BE2C (cell line): ENCODE measurements around the gene PLEKHG4.

Experiments
- DNase-seq: peaks from one replicate; pipeline ENCODE4 v3.0.0-alpha.2; 2020
- H3K27me3 ChIP-seq: fragments of 250-450 bp; sonication (Bioruptor Pico); 2 replicates; pipeline ENCODE4 v1.5.1; 2020; ENCODE audit warnings: mild to moderate bottlenecking
- H3K36me3 ChIP-seq: fragments of 250-450 bp; sonication (Bioruptor Pico); 2 replicates; pipeline ENCODE4 v1.5.1; 2020; ENCODE audit warnings: mild to moderate bottlenecking
- H3K4me1 ChIP-seq: fragments of 250-450 bp; sonication (Bioruptor Pico); 2 replicates; pipeline ENCODE4 v1.5.1; 2020
- H3K4me3 ChIP-seq: 2 replicates; pipeline ENCODE4 v1.5.1; 2011; ENCODE audit warnings: low read depth, low read length
- H3K9me3 ChIP-seq: fragments of 250-450 bp; sonication (Bioruptor Pico); 2 replicates; pipeline ENCODE4 v1.5.1; 2020
- TF ChIP-seq, protein P1 (sequence below): IDR thresholded peaks from 2 replicates; pipeline ENCODE4 v1.5.1; 2012; ENCODE audit warnings: mild to moderate bottlenecking, low read depth, low read length

The PLEKHG4 gene

DNA sequence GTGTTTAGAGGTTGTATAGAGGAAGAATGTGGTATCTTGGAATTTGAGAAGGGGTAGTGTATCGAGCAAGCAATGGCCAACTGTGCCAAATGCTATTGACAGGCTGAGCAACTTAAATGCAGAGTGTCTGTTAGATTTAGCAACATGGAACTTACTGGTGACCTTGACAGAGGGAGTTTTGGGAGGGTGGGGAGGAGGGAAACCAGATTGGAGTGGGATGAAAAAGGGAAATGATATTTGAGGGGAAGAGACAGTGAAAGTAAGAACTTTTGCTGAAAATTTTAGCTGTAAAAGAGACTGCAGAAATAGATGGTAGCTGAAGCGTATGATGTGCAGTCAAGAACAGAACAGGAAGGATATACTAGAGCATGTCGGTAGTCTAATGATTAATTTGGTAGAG, 48.4 kb downstream of the PLEKHG4 start:
- no peak for DNase-seq
- TF ChIP-seq, protein P1, sequence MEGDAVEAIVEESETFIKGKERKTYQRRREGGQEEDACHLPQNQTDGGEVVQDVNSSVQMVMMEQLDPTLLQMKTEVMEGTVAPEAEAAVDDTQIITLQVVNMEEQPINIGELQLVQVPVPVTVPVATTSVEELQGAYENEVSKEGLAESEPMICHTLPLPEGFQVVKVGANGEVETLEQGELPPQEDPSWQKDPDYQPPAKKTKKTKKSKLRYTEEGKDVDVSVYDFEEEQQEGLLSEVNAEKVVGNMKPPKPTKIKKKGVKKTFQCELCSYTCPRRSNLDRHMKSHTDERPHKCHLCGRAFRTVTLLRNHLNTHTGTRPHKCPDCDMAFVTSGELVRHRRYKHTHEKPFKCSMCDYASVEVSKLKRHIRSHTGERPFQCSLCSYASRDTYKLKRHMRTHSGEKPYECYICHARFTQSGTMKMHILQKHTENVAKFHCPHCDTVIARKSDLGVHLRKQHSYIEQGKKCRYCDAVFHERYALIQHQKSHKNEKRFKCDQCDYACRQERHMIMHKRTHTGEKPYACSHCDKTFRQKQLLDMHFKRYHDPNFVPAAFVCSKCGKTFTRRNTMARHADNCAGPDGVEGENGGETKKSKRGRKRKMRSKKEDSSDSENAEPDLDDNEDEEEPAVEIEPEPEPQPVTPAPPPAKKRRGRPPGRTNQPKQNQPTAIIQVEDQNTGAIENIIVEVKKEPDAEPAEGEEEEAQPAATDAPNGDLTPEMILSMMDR = no peak
- no peaks in the 10 kb centered on the region for H3K4me1 ChIP-seq
- H3K27me3 ChIP-seq = peaks cover 18% of the 10 kb centered on the region
- no peaks in the 10 kb centered on the region for H3K9me3 ChIP-seq
- H3K4me3 ChIP-seq = no peak overlapping the region
- no peaks in the 10 kb centered on the region for H3K36me3 ChIP-seq

DNA sequence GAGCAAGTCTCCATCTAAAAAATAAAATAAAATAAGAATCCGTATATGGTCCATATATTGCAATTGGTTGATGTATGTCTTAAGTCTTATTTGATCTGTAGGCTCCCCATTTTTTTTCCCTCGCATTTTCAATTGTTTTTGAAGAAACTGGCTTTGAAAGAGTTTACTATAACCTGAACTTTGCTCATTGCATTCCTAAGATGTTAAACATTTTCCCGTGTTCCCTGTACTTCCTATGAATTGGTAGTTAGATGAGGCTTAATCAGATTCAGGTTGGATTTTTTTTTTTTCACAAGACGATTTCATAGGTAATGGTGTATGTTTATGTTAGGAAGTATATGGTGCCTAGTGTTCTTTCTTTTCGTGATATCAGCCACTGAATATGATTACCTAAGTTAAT, 50.6 kb downstream of the PLEKHG4 start:
- H3K4me3 ChIP-seq = no peak overlapping the region
- H3K4me1 ChIP-seq = no peaks in the 10 kb centered on the region

DNA sequence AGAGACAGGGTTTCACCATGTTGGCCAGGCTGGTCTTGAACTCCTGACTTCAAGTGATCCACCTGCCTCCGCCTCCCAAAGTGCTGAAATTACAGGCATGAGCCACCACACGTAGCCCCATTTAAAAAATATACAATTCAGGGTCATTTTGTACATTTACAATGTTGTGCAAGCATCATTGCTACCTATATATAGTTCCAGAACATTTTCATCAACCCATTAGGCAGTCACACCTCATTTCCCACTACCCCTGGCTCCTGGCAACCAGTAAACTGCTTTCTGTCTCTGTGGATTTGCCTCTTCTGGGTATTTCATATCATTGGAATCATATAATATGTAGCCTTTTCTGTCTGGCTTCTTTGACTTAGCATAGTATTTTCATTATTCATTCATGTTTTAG, 54.0 kb downstream of the PLEKHG4 start:
- Histone ChIP-seq H3K4me3 (no peak overlapping the region), H3K36me3 (no peaks in the 10 kb centered on the region), H3K9me3 (no peaks in the 10 kb centered on the region; the same call in 1 of the 2 replicates), H3K4me1 (no peaks in the 10 kb centered on the region), H3K27me3 (no peaks in the 10 kb centered on the region; the same call in 1 of the 2 replicates)
- TF ChIP-seq, protein P1 = no peak
- no peak for DNase-seq

More for the DNA sequence above, 50.6 kb downstream of the PLEKHG4 start:
- H3K9me3 ChIP-seq = no peaks in the 10 kb centered on the region; the same call in 1 of the 2 replicates
- peaks cover 3% of the 10 kb centered on the region for H3K27me3 ChIP-seq
- TF ChIP-seq, protein P1 = no peak
- DNase-seq = no peak
- H3K36me3 ChIP-seq = no peaks in the 10 kb centered on the region

DNA sequence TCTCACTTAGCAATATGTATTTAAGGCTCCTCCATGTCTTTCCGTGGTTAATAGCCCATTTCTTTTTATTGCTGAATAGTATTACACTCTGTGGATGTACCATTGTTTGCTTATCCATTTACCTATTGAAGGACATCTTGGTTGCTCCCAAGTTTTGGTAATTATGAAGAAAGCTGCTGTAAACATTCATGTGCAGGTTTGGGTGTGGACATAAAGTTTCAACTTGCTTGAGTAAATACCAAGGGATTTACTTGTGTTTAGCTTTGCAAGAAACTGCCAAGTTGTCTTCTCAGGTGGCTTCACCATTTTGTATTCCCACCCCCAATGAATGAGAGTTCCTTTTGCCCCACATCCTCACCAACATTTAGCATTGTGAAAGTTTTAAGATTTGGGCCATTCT, 56.8 kb downstream of the PLEKHG4 start:
- H3K4me3 ChIP-seq = no peak overlapping the region
- no peaks in the 10 kb centered on the region for H3K4me1 ChIP-seq
- no peaks in the 10 kb centered on the region; the same call in 1 of the 2 replicates for H3K9me3 ChIP-seq
- H3K27me3 ChIP-seq = no peaks in the 10 kb centered on the region; the same call in 1 of the 2 replicates
- no peaks in the 10 kb centered on the region for H3K36me3 ChIP-seq
- no peak for DNase-seq
- TF ChIP-seq, protein P1 = no peak

DNA sequence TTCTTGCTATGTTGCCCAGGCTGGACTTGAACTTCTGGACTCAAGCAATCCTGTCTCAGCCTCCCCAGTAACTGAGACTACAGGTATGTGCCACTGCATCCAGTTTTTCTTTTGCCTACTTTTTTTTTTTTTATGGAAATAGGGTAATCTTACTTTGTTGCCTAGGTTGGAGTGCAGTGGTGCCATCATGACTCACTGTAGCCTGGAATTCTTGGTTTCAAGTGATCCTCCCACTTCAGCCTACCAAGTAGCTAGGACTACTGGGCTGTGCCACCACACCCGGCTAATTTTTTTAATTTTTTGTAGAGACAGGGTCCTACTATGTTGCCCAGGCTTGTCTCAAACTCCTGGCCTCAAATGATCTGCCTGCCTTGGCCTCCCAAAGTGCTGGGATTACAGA, 57.3 kb downstream of the PLEKHG4 start:
- no peaks in the 10 kb centered on the region for H3K4me1 ChIP-seq
- DNase-seq = no peak
- no peak overlapping the region for H3K4me3 ChIP-seq
- no peaks in the 10 kb centered on the region for H3K27me3 ChIP-seq
- no peaks in the 10 kb centered on the region for H3K36me3 ChIP-seq
- TF ChIP-seq, protein P1 = no peak
- no peaks in the 10 kb centered on the region; the same call in 1 of the 2 replicates for H3K9me3 ChIP-seq
